DND-41 (cell line): Measurements from ENCODE around the gene PLD1.

Source experiments
- ATAC-seq: fragments of 200-7000 bp; cut with Tn5 transposase; 3 replicates; pipeline ENCODE4 v1.9.1; 2021; ENCODE audit warnings: low read depth; ENCODE audit not compliant: insufficient read depth
- DNase-seq: peaks from one replicate; pipeline ENCODE4 v3.0.0-alpha.2; 2020
- H2AFZ ChIP-seq: 2 replicates; pipeline ENCODE4 v1.6.0; 2012; ENCODE audit warnings: low read depth, low read length
- H3K27ac ChIP-seq: 2 replicates; pipeline ENCODE4 v1.5.1; 2012; ENCODE audit warnings: low read length, inconsistent platforms
- H3K27me3 ChIP-seq: fragments of 200-600 bp; sonication (generic); 2 replicates; pipeline ENCODE4 v1.6.0; 2012; ENCODE audit warnings: low read length, mild to moderate bottlenecking, inconsistent platforms; ENCODE audit not compliant: insufficient read depth, poor library complexity
- H3K36me3 ChIP-seq: 2 replicates; pipeline ENCODE4 v1.5.1; 2012; ENCODE audit warnings: low read length, inconsistent platforms; ENCODE audit not compliant: insufficient read depth
- H3K4me1 ChIP-seq: 2 replicates; pipeline ENCODE4 v1.5.1; 2012; ENCODE audit warnings: mild to moderate bottlenecking, low read length; ENCODE audit not compliant: insufficient read depth
- H3K4me2 ChIP-seq: 2 replicates; pipeline ENCODE4 v1.6.0; 2012; ENCODE audit warnings: mild to moderate bottlenecking, moderate library complexity, low read length, inconsistent platforms; ENCODE audit not compliant: insufficient read depth
- H3K4me3 ChIP-seq, 2 experiments: fragments of 200-600 bp in 1 of 2; shearing (Covaris generic) in 1 of 2; 2 replicates each; pipeline ENCODE4 v1.5.1; 2012 to 2016; ENCODE audit warnings: inconsistent platforms in 2 of 2, low read length in 2 of 2, mild to moderate bottlenecking in 2 of 2, low read depth in 1 of 2, moderate library complexity in 1 of 2
- H3K79me2 ChIP-seq: 2 replicates; pipeline ENCODE4 v1.6.0; 2012; ENCODE audit warnings: low read length, inconsistent platforms; ENCODE audit not compliant: insufficient read depth
- H3K9ac ChIP-seq: 2 replicates; pipeline ENCODE4 v1.6.0; 2012; ENCODE audit warnings: low read depth, mild to moderate bottlenecking, inconsistent platforms, low read length, moderate library complexity
- H3K9me3 ChIP-seq: 2 replicates; pipeline ENCODE4 v1.5.1; 2012; ENCODE audit warnings: low read length, moderate library complexity, mild to moderate bottlenecking, inconsistent platforms; ENCODE audit not compliant: insufficient read depth, severe bottlenecking
- H4K20me1 ChIP-seq: 2 replicates; pipeline ENCODE4 v1.6.0; 2012; ENCODE audit warnings: low read length; ENCODE audit not compliant: insufficient read depth
- EZH2 ChIP-seq: IDR thresholded peaks from 3 replicates; pipeline ENCODE4 v1.6.1; 2012; ENCODE audit warnings: borderline replicate concordance, low read depth, mild to moderate bottlenecking, moderate library complexity, low read length, inconsistent platforms; ENCODE audit not compliant: severe bottlenecking
- TF ChIP-seq, protein P1 (sequence below): IDR thresholded peaks from 2 replicates; pipeline ENCODE4 v1.5.1; 2012; ENCODE audit warnings: borderline replicate concordance, low read length, moderate library complexity, mild to moderate bottlenecking; ENCODE audit not compliant: poor library complexity, severe bottlenecking; ENCODE audit errors: extremely low read depth

PLD1 gene

DNA sequence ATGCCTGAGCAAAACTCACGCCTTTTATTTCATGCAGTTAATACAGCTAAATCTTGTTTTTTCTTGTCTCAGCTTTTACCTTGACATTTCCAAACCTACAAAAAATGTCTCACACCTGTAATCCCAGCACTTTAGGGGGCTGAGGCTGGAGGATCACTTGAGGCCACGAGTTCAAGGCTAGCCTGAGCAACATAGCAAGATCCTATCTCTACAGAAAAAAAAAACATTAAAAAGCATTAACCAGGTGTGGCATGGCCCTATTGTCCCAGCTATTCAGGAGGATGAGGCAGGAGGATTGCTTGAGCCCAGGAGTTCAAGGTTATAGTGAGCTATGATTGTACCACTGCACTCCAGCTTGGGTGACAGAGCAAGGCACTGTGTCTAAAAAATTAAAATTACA is 29.0 kb upstream of the PLD1 start:
- Histone ChIP-seq H3K9ac (no peak overlapping the region), H3K27me3 (peaks cover 13% of the 10 kb centered on the region), H3K27ac (no peak overlapping the region), H3K4me3 (no peak overlapping the region), H3K4me2 (no peak overlapping the region), H3K9me3 (no peaks in the 10 kb centered on the region), H4K20me1 (no peaks in the 10 kb centered on the region), H3K79me2 (no peaks in the 10 kb centered on the region), H2AFZ (no peak overlapping the region), H3K36me3 (no peaks in the 10 kb centered on the region), H3K4me1 (no peaks in the 10 kb centered on the region)
- no peak for TF ChIP-seq EZH2
- TF ChIP-seq, protein P1, sequence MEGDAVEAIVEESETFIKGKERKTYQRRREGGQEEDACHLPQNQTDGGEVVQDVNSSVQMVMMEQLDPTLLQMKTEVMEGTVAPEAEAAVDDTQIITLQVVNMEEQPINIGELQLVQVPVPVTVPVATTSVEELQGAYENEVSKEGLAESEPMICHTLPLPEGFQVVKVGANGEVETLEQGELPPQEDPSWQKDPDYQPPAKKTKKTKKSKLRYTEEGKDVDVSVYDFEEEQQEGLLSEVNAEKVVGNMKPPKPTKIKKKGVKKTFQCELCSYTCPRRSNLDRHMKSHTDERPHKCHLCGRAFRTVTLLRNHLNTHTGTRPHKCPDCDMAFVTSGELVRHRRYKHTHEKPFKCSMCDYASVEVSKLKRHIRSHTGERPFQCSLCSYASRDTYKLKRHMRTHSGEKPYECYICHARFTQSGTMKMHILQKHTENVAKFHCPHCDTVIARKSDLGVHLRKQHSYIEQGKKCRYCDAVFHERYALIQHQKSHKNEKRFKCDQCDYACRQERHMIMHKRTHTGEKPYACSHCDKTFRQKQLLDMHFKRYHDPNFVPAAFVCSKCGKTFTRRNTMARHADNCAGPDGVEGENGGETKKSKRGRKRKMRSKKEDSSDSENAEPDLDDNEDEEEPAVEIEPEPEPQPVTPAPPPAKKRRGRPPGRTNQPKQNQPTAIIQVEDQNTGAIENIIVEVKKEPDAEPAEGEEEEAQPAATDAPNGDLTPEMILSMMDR, result no peak
- no peak for DNase-seq
- no peak for ATAC-seq

DNA sequence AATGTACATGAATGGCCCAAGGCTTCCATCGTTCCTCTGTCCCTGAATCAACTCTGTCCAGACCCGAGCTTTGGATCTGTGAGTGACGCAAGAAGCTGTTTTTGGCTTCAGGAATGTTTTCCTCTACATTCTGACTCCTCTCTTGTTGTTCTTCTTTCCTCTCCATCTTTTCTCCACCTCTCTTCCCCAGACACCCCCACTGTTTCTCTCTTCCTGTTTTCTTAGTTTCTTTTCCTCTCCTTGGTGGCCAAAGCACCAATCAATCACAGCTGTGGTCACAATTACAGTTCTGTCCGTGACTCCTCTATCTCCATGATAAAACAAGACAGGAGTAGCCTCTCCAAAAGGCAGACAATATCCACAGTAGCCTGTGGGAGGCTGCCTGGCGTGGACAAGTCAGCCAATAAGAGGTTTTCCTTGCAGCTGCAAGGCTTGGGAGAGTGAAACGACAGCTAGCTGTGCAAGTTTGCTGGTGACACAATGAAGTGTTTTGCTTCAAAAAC is 28.0 kb upstream of the PLD1 start:
- Histone ChIP-seq H3K9ac (no peak overlapping the region), H3K4me1 (no peaks in the 10 kb centered on the region), H3K79me2 (no peaks in the 10 kb centered on the region), H2AFZ (no peak overlapping the region), H3K36me3 (no peaks in the 10 kb centered on the region), H3K27ac (no peak overlapping the region), H3K4me2 (no peak overlapping the region), H4K20me1 (no peaks in the 10 kb centered on the region), H3K9me3 (no peaks in the 10 kb centered on the region), H3K27me3 (peaks cover 13% of the 10 kb centered on the region), H3K4me3 (no peak overlapping the region)
- DNase-seq (no peak), ATAC-seq (no peak)
- no peak for TF ChIP-seq EZH2
- TF ChIP-seq, protein P1, result no peak

DNA sequence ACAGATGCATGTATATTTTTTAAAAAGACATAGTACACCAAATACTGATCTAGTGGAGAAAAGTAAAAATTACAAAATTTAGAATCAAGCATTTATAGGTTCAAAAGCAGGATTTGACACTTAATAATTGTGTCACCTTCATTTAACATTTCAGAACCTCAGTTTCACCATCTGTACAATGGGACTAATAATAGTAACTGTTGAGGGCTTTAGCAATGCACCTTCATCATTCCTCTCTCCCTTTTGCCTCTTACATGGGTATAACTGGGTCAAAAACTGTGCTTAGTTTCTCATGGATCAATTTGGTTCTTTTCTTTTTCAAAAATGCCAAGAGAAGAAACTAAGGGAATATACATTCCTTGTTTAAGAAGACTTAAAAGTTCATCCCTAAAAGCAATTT is 27.4 kb upstream of the PLD1 start:
- H3K27ac ChIP-seq, result no peak overlapping the region
- no peak overlapping the region for H2AFZ ChIP-seq
- H3K4me1 ChIP-seq, result no peaks in the 10 kb centered on the region
- H3K9me3 ChIP-seq, result no peaks in the 10 kb centered on the region
- no peaks in the 10 kb centered on the region for H3K79me2 ChIP-seq
- peaks cover 13% of the 10 kb centered on the region for H3K27me3 ChIP-seq
- no peaks in the 10 kb centered on the region for H3K36me3 ChIP-seq
- DNase-seq (no peak), ATAC-seq (no peak)
- no peak overlapping the region for H3K9ac ChIP-seq
- H3K4me2 ChIP-seq, result no peak overlapping the region
- TF ChIP-seq, protein P1, result no peak
- no peak for TF ChIP-seq EZH2
- no peak overlapping the region for H3K4me3 ChIP-seq
- H4K20me1 ChIP-seq, result no peaks in the 10 kb centered on the region

DNA sequence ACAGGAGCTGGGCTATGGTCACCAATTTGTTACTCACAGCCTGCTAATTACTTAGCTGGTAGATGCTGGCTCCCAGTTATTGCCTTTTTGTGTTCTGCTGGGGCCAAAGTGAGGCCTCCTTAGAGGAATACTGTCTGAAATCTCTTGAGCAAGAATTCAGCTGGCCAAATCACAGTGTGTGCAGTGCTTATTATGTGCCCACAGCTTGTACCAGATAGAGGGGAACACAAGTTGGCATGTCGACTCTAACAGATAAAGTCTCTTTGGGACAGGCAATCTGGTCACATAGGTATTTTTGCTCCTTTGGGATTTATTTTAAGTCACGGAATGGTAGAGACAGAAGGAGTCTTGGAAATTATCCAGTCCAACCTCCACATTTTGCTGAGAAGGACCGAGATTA is 26.6 kb upstream of the PLD1 start:
- Histone ChIP-seq H2AFZ (no peak overlapping the region), H3K4me1 (no peaks in the 10 kb centered on the region), H3K9me3 (no peaks in the 10 kb centered on the region), H3K27ac (no peak overlapping the region), H3K4me2 (no peak overlapping the region), H3K36me3 (no peaks in the 10 kb centered on the region), H3K79me2 (no peaks in the 10 kb centered on the region), H3K9ac (no peak overlapping the region), H4K20me1 (no peaks in the 10 kb centered on the region), H3K4me3 (no peak overlapping the region), H3K27me3 (peaks cover 13% of the 10 kb centered on the region)
- DNase-seq (no peak), ATAC-seq (no peak)
- no peak for TF ChIP-seq EZH2
- TF ChIP-seq, protein P1, result no peak
